NCI-H2081 treated with DMSO at 0.1 percent for 48 hours (cell line): Measurements from ENCODE around the gene SCAI.
"Not testable (repeated sequence)": the region's sequence is repeated elsewhere in the genome, so short reads cannot be mapped to it uniquely, and the experiment has no call there.

ENCODE experiments used
- DNase-seq: peaks from one replicate; lab custom pipeline; 2025; lab: John Stamatoyannopoulos, UW

The SCAI gene

GRCh38 chr9:125106285-125106893 is 36.9 kb downstream of the SCAI start:
- no peak for DNase-seq

DNA sequence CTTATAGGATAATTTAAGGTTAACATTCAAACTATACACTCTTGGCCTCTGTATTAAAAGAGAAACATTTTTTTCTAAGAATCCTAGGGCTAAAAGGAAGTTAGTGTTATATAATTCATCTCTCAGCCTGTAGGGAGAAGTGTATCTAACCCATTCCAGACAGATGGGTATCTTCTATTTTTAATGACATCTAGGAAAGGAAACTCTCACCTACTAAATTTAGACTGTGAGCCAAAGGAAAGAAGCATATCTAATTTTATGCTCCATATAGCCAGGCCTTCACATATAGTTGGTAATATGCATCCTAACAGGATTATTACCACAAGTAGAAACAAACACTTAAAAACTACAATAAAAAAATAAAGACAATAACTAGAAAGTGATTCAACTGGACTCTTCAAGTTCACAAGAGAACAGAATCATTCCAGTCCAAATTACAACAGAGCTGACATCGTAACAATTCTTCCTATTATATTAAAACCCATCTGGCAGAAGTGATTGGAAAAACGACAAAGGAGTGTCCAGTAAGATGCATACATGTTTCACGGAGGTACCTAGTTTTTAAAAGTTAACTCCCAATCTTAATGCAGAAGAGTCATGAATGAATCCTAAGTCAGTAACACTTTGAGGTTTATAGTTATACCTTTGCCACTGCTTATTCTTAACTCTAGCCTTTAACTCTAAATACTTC is 39.4 kb downstream of the SCAI start:
- no peak for DNase-seq

DNA sequence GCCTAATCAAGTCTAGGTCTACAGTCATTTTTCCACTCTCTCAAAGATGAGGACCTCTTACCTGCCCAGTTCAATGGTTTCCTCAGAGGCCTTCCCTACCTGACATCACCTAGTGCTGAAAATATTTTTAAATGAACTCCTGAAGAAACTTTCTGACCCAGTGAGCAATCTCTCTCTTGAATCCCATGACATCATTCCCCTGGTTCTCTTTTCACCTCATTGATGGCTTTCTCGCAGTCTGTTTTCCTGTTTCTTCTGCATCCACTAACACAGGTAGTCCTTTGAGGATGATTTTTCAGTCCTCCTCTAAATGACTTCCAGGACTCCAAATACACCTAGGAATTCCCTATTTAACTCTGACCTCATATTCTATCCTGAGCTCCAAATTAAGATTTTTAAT is 40.3 kb downstream of the SCAI start:
- no peak for DNase-seq

- DNase-seq, result no peak
Measured at GRCh38 chr9:125100822-125101221, 42.5 kb downstream of the SCAI start.

GRCh38 chr9:125099816-125100215 is 43.5 kb downstream of the SCAI start:
- no peak for DNase-seq

- no peak for DNase-seq
Measured at GRCh38 chr9:125095821-125096443, 47.4 kb downstream of the SCAI start.

DNA sequence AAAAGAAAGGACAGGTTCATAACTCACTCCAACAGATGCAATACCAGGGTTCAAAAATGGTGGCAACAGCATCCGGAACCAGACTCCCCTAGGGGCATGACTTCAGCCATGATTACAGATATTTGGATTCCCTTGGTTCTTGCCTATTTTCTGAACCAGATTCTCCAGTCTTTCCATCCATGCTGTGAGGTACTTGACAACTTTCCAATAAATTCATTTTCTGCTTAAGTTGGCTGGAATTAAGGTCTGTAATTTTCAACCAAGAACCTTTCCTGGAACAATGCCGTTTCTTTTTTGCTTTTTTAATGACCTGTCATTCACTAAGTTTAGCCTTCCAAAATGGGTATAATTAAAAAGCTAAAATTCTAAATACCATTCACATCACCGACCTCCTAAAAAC is 52.2 kb downstream of the SCAI start:
- no peak for DNase-seq

- no peak for DNase-seq
Measured at GRCh38 chr9:125089331-125089730, 54.0 kb downstream of the SCAI start.

- no peak for DNase-seq
Measured at GRCh38 chr9:125088752-125089151, 54.6 kb downstream of the SCAI start.

DNA sequence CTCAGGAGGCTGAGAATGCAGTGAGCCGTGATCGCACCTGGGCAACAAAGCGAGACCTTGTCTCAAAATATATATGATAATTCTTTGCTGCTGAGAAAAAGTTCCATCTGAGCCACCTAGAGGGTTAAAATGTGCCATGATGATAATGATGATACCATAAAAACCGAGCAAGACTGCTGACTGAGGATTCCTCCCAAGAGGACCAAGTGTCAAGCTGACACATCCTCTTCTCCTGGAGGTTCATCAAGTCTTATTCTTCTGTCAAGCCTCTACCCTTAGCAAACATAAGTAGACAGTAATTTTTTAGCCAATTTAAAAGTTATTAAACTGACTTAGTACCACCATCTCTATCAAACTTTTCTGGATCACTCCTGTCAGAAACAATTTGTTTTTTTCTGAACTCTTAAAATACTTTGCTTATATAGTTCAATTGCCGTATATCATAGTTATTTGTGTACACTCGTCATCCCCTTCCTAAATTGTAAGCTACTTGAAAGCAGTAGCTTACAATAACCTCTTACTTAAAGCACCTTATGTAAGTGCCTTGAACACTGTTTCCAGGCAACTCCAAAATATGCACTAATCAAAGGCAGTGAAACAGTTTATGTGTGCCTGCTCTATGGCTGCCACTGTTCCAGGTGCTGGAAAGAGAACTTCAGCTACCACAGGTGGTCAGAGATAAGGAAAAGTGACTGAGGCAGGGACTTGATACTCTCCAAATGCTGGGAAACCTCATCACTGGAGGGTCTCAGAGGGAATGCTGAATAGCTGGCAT is 57.4 kb downstream of the SCAI start:
- DNase-seq, result no peak

- not testable (repeated sequence) for DNase-seq
Measured at GRCh38 chr9:125082197-125082596, 61.1 kb downstream of the SCAI start.

- not testable (repeated sequence) for DNase-seq
Measured at GRCh38 chr9:125080797-125081196, 62.5 kb downstream of the SCAI start.

GRCh38 chr9:125079931-125080330 is 63.4 kb downstream of the SCAI start:
- no peak for DNase-seq

GRCh38 chr9:125075997-125076396 is 67.3 kb downstream of the SCAI start:
- no peak for DNase-seq

GRCh38 chr9:125074976-125075375 is 68.4 kb downstream of the SCAI start:
- no peak for DNase-seq

GRCh38 chr9:125066839-125067619 is 76.3 kb downstream of the SCAI start:
- no peak for DNase-seq

GRCh38 chr9:125061391-125061790 is 81.9 kb downstream of the SCAI start:
- no peak for DNase-seq

DNA sequence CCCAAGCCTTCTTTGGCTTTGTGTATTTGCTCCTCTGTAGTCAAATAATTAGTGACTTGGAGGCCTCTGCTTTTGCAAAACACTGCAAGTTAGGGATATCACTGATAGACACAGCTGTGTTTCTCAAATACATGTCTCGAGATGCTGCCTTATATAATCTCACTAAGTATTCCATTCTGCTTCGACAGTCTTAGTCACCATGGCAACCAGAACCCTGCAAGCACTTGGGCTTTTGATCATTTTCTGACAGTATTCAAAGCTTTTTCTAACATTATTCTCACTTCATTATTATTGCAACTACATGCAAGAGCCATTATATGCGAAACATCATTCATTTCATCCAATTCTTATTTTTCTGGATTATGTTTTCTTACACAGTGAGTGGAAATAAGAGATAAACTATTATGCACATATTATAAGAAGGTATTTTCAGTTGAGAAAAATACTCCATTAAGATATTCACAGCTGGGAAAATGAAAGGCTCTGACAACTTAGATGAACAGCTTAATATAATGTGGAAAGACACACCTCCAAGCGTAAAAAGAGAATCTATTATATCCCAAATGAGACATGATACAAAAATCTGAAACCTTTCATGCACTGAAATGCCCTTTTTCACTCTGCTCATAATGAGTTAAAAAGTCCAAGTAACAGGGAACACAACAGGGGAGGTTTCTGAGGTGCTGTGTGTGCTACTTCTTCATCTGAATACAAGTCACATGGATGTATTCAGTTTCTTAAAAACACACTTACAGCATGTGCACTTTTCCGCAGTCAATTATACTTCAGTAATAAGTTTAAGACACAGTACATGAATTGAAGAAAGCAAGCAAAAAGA is 93.9 kb downstream of the SCAI start:
- no peak for DNase-seq

DNA sequence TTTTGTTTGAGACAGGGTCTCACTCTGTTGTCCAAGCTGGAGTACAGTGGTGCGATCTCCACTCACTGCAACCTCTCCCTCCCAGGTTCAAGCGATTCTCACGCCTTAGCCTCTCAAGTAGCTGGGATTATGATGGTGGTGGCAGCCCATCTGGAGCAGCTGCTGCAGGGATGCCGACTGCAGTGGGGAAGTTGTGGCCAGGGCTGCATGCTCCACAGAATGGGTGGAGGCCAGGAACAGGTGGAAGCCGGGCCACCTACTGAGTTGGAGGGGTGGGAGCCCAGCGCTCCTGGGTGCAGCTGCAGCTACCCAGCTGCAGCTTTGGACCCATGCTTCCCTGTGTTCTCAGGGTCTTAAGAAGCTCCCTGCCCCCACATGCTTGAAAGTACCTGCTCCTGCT is 99.7 kb downstream of the SCAI start:
- no peak for DNase-seq

GRCh38 chr9:125043148-125043547 is 100.2 kb downstream of the SCAI start:
- no peak for DNase-seq

DNA sequence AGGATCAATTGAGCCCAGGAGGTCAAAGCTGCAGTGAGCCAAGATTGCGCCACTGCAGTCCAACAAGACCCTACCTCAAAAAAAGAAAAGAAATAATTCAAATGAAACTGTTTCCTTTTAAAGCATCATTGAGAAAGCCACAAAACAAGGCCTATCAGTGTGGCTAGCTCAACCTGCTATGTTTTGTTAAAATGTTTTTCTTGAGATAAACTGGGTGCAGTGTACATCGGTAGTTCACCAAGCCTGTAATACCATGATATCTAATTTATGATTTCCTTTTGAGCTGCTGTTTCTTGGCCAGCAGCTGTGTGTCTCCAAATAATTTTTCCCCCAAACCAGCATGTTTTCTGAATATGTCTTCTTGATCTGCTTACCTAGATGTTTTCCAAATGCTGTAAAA is 105.2 kb downstream of the SCAI start:
- no peak for DNase-seq
